SIG-M5 treated with dmso at 0.1 percent for 504 hours (cell line): ENCODE results near the gene EVC2.

Experiments
- DNase-seq: peaks from one replicate; lab custom pipeline; 2025; ENCODE audit not compliant: unreplicated experiment; lab: John Stamatoyannopoulos, UW

EVC2 gene

DNA sequence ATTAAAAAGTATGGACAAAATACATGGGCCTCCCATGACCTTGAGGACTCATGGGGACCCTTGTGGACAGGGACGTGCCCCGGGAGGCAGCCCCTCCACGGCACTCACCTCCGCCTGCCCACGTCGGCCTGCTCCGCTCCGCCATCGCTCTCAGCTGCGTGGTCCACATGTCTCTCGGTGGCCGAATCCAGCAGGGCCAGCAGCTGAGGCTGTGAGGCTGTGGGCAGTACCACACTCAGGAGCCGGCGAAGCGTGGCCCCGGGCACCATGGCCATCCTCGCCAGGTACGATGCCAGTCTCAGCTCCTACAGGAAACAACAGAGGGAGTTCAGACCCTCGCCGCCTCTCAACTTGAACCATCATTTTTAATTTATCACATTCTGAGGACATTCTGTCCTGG, 140.0 kb downstream of the EVC2 start:
- DNase-seq = no peak

DNA sequence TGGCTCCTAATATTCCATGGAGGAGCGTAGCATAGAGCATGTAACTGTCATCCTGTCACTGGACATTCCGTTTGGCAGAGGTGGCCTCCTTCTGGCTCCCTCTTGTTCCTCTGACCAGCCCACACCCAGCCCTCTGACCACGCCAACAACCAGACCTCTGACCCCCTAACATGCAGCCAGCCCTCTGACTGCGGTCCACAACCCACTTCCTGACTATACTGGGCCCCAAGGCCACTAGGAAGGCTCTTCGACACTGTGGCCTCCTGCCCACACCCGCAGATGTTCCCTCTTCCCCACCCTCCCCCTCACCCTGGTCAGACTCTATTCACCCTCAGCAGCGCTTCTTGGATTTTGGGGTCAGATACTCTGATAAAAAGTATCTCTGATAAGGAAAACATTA, 141.4 kb downstream of the EVC2 start:
- DNase-seq = no peak

DNA sequence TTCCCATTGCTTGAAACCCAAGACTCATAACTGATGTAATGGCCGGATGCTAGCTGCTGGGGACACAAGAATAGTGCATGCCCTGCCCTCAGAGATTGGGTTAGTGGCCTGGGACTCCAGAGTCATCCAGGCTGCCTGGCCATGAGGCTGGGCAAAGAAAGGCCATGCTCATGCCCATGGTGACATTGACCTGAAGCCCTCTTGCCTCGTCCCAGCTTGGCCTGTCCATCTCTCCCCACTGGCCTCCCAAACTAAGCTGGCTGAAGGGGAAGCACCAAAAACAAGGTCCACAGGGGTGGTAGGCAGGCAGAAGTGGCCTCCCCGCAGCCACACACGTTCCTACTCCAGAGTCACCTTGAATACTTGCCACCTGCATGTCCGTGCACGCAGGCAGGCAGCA, 141.8 kb downstream of the EVC2 start:
- DNase-seq = no peak

DNA sequence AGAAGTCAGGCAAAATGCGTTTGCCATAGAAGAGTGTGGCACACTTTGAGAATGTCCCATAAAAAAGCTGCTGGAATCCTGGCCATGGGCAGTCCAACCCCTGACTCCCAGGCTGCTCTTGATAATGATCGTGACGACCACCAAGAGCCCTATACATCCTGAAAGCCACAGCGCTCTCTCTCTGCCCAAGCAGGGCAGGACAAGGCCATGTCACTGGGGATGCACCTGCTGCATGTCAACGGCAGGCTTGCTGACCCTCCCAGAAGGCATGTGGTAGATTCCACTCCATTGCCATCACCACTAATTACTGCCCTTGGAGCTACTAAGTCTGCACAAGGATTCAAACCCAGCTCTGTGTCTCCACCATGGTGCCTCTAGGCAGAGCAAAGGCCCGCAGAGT, 144.5 kb downstream of the EVC2 start:
- DNase-seq = no peak

DNA sequence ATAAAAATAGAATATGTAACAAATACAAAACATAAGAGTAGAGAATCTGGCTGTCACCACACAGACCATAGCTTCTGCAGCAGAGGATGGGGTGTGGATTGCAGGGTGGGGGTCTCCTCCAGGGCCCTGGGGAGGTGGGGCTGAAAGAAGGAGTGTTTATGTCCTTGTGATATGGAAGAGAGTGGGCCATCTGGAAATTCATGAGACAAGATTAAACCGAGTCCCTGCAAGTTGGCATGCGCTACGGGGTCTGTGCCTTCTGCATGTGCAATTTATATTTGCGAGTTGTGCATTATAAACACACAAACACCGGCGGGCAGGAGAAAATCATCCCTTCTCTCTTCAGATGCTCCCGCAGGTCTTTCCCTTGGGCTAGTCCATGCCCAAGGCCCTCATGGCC, 145.9 kb downstream of the EVC2 start:
- DNase-seq = no peak

DNA sequence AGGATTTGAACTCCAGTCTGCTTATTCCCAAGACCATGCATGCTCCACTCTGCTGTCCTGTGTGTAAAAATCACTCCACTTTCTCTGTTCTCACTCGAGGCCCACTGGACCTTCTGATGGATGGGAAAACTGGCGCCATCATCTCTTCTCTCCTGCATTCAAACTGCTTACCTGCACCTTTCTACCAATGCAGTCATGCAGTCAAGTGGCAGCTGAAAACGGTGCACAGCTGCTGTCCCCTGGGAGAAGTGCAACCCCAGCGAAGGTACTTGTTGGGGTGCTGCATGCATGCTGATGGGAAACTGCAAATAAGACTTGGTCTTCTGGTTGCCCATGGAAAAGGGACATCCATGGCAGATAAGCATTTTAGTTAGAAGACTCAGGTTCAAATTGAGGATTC, 147.1 kb downstream of the EVC2 start:
- DNase-seq = no peak

DNA sequence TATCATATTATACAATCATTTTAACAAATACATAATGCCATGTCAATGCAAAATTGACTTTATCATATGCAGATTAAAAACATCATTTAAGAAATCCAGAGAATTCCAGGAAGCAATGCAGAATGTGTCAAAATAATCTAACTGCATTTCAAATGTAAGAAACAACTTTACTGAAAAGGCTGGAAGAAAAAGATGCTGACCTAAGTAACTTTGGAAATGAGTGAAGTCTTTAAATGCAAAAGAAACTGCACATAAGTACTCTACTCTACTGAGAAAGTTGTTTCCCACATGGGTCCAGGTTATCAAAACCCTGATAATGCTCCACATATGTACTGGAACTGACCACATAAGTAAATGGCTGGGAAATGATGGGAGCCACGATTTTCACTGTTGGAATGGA, 149.9 kb downstream of the EVC2 start:
- DNase-seq = no peak

DNA sequence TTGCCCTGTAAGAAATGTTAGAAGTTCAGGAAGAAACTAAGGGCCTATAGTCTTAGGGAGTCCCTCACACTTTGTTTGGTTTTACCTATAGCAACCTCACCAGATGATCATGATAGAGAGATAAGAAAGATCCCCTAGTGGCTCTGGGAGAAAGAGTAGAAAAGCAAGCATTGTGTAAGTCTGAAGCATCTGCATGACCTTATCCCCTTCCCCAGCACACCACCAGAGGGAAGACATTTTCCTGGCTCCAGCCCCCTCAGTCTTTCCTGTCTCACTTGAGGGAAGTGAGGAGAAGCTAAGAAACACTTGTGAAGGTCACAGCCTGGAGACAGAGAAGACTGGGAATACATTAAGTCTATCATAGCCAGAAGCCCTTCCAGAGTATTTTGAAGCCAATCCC, 154.0 kb downstream of the EVC2 start:
- DNase-seq = no peak

DNA sequence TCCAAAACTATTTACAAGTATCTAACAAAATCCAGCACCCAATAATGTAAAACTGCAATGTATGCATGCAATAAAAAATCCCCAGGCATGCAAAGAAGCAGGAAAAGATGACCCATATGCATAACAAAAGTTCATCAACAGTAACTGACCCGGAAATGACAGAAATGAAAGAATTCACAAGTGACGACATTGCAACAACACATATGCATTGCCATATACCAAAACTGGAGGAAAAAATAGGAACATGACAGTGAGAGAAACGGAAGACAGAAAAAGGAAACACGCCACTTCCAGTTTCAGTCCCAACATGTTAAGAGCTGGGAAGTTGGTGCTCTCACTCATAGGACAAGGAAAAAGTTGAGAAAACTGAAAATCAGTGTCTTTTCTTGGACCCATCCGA, 154.6 kb downstream of the EVC2 start:
- DNase-seq = no peak

DNA sequence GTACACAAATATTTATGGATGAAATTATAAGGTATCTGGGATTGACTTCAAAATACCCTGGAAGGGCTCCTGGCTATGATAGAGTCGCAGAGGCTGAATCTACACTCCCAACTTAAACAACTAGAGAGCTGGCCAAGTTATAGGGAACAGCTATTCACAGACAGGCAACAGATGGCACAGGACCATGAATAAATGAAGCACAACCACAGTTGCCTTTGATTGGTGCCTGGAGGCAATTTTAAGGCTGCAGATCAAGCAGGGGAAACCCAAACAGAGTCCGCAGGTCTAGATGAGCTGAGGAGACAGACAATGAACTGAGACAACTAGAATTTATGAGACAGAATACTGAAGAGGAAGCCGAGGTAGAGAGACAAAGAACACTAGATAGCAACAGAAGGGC, 155.9 kb downstream of the EVC2 start:
- no peak for DNase-seq

DNA sequence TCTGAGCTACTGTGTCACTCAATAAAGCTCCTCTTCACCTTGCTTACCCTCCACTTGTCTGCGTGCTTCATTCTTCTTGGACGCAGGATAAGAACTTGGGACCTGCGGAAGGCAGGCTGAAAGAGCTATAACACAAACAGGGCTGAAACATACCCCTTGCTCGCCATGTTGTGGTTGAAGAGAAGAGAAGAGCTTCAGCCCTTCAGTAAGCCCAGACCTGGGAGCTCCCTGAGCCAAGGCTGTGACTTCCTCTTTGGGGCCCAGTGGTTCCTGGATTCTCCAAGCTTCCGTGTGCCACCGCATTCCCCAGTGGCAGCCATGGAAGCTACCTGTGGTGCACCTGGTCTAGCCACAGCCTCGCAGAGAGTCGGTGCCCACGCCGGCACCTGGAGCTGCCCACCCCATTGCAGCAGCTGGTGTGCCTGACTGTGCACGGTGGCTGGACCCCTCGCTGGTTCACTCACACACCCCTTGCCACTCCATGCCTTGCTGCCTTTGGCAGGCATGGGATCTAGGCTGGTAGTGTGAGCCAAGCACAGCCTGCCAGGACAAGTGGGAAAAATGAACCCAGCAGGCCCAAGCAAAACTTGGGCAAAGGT, 160.6 kb downstream of the EVC2 start:
- DNase-seq = no peak

DNA sequence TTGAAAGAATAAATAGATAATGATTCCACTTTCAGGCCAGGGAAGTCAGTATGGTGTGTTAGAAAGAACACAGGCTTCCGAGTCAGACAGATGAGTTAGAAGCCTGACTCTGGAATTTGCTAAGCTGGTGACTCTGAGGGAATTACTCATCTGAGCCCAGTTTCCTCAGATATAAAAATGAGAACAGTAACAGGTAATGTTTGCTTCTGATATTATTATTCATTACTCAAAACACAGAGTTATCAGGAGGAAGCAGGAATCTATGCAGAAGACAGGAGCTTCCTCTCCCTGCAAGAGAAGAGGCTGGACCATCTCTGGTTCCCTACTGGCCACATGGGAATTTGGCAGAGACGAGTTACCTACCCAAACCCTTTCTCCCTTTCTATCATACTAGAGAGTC, 163.1 kb downstream of the EVC2 start:
- no peak for DNase-seq

DNA sequence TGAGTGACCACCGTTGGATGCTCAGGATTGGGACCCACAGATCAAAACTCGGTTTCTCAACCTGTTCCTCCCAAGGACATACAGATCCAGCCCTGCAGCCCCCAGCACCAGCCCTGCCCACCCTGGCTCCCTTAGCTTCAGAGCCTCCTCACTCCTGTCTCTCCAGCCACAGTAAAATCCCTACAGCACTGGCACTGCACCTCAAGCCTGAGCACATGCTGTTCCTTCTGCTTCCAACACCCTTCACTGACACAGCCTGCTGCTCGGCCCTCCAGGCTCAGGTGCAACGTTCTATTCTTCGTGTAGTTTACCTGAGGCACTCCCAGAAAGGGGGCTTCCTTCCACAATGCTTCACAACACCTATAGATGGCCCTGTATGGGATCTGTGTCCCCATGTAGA, 163.6 kb downstream of the EVC2 start:
- DNase-seq = no peak

DNA sequence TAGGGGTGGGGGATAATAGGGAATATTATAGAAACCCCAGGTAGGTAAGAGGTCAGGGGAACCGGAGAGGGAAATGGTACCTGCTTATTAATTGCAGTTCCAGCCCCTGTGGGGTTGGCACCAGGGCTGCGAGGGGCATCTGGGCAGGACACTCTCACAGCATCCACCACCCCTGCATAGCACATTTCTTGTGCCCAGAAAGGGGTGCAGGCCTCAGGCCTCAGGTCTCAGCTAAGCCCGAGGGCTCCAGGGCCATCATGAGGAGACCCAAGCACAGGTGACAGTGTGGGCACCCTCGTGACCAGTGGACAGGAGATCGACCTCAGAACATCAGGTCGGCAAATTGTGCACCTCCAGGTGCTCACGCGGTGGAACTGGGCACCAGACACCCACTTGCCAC, 164.7 kb downstream of the EVC2 start:
- no peak for DNase-seq

DNA sequence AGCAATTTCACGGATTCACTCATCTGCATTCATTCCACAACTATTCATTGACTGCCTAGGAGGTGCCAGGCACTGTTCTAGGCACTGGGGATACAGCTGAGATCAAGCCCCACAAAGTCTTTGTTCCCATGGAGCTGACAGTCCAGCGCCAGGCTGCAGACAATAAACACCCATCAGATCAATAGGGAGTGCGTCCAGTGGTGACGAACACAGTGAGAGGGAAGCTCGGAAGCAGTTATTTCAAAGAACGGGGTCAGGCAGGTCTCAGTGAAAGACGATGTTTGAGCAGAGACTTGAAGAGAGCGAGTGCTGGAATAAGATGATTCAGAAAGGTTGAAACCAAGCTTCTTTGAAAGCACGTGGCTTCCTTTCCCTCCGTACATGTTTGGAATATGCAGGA, 167.2 kb downstream of the EVC2 start:
- no peak for DNase-seq

DNA sequence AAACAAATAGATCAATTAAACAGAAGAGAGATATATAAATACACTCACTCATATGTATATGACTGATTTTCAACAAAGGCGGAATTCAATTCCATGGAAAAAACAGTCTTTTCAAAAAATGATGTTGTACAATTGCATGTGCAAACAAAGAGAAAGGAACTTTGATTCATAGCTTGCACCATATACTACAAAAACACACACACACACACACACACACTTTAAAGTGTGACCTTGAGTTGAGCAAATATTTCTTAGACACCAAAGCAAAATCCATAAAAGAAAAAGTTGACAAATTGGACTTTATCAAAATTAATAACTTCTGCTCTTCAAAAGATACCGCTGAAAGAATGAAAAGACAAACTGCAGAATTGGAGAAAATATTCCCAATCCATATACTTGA, 168.8 kb downstream of the EVC2 start:
- DNase-seq = no peak

DNA sequence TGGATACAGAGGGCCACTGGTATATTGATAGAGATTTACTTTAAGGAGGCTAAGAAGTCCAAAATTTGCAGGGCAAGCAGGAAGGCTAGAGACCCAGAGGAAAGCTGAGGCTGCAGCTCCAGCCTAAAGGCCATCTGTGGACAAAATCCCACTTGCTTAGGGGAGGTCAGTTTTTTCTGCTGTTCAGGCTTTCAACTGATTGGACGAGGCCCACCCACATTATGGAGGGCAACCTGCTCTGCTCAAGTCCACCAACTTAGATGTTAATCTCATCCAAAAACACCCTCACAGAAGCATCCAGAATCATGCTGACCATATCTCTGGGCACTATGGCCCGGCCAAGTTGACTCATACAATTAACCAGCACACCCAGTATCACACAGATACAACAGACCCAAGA, 176.3 kb downstream of the EVC2 start:
- DNase-seq = no peak

DNA sequence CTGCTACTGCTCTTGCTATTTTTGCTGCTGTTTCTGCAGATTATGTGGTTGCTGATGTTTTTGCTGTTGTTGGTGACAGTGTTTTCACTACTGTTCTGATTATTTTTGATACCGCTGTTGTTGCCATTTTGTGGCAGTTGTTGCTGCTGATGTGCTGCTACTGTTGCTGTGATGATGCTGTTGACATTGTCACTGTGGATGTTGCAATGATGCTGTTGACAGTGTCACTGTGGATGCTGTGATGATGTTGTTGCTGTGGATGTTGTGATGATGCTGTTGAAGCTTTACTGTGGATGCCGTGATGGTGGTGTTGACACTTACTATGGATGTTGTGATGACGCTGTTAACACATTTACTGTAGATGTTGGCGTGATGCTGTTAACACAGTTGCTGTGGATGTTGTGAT, 180.3 kb downstream of the EVC2 start:
- no peak for DNase-seq

DNA sequence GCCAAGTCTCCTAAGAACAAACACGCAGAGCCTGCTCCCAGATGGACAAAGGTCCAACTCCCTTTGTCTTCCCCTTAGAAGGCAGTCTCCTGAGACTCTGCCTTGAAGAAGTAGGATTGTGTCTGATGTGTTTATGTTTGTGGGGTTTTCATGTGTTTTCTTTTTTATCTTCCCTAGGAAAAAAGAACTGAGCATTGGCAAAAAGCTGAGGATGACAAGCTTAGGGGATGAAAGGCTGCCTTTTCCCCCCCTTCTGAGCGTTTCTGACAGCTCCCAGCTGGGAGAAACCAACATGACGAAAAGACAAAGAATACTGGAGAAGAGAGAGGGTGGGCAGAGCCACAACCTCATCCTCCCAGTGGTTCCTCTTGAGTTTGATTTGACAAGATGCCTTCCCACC, 181.1 kb downstream of the EVC2 start:
- no peak for DNase-seq

DNA sequence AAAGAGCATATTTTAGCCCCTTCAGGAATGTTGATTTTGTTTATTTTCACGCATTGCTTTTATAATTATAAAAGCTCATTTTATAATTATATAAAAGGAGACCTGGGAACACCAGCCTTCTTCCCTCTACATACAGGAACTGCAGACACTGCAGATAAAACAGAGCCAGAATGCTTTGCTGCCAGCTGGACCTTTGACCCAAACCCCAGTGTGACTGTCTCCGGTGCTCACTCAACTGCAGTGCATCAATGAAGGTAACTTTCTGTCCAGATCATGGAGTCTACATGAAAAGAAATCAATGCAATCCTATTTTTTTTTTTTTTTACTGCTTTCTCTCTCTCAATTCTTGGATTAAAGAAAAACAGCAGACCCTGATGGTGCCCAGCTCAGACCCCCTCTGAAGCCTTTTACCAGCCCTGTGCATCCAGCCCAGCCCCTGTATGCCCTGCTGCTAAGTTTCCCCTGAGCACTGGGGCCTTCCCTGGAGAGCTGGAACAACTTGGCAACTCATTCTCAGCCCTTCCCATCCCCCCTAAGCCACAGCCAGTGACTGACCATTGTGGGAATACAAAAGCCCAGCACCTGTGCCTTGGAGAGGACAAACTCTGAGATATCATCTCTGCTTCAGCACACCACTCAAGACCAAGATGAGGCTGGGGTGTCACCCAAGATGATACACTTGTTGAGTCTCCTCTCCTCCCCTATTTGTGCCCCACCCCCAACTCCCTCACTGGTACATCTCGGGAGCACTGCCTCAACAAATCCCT, 182.1 kb downstream of the EVC2 start:
- no peak for DNase-seq

DNA sequence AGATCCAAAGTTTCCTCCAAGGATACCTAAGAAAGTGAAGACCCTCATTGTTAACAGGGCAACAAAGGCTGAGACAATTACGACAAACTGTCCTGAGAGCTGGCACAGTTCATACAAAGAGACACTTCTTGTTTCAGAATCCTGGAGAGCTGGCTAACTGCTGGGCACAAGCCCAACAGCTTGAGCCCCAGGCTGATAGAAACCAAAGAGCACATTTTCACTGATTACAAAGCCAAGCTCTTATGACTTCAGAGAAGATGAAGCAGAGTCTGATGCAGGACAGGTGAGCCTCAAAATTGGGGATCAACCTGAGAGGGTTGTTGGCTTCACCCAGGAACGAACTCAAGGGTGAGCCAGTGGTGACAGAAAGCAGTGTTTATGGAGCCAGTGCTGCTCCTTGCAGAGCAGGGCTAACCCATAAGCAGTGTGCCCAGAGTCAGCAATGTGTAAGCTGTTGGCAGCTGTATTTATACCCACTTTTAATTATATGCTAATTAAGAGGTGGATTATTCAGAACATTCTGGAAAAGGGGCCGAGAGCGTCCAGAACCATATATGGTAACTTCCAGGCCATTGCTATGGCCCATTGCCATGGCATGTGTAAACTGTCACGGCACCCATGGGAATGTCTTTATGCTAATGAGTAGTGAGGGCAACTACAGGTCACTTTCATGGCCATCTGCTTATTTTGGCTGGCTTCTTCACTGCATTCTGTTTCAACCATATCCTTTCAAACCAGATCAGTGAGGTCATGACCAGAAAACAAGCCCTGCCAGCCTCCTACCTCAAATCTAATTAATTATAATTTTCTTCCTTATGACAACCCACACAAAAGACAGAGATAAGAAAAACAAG, 183.7 kb downstream of the EVC2 start:
- DNase-seq = no peak

DNA sequence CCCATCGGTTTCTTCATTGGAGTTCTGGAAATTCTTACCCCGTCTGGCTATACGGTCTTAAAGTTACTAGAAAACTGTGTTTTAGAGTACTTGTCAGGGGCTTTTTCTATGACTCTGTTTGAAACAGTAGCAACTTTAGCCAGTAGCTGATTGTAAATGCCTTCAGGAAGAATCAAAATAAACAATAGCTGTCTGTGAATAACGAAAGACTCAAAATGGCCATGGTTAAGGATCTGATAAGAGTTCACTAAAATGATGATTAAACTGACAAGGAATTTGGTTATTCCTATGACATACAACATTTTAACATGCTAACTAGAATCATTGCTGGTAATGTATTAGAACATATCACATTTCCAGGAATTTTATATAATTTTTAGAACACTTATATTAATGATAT, 191.0 kb downstream of the EVC2 start:
- no peak for DNase-seq
